GM18861 (cell line): ENCODE data around the gene CDK17.
"Not testable (repeated sequence)": the region's sequence is repeated elsewhere in the genome, so short reads cannot be mapped to it uniquely, and the experiment has no call there.

Source experiments
- ATAC-seq: cut with Tn5 transposase; IDR thresholded peaks from one replicate; pipeline ENCODE4 v1.9.1; 2021; ENCODE audit not compliant: unreplicated experiment

CDK17 gene

DNA sequence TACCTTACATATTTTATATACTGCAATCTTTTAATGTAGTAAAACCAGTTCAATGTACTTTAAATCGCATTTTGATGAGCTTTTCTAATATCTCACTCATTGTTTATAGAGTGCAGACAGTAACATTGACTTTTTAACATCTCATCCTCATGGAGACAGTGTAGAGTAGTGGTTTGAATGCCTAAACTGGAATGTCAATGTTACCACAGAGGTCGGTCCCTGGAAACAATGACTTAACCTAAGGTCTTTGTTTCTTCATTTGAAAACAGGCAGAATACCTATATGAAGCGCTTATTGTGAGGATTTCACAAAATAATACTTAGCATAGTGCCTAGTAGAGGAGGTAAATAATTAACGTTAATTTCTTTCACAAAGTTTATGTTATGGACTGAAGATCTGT is 5.0 kb downstream of the CDK17 start:
- ATAC-seq = no peak

DNA sequence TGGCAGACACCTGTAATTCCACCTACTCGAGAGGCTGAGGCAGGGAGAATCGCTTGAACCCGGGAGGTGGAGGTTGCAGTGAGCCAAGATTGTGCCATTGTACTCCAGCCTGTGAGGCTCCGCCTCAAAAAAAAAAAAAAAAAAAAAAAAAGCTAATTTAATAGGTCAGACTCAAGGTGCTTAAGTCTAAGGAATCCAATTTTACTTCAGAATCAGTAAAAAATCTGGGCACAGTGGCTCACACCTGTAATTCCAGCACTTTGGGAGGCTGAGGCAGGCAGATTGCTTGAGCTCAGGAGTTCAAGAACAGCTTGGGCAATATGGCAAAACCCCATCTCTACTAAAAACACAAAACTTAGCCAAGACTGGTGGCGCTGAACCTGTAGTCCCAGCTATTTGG is 7.0 kb downstream of the CDK17 start:
- not testable (repeated sequence) for ATAC-seq

DNA sequence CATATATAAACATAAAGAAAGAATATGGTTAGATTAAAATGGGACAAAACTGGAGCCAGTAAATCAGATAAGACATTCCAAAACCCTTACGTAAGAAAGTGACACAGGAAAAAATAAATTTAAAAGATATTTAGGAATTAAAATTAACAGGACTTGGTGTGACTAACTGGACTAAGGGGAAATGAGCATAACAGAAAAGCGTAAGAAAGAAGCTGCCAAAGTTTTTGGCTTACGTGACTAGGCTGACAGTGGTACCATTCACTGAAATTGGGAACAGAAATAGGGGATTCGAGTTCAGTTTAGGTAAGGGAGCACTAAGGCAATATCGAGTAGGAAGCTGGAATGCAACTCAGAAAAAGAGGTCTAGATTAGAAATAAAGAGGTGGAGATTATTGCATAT is 7.8 kb downstream of the CDK17 start:
- ATAC-seq = no peak

DNA sequence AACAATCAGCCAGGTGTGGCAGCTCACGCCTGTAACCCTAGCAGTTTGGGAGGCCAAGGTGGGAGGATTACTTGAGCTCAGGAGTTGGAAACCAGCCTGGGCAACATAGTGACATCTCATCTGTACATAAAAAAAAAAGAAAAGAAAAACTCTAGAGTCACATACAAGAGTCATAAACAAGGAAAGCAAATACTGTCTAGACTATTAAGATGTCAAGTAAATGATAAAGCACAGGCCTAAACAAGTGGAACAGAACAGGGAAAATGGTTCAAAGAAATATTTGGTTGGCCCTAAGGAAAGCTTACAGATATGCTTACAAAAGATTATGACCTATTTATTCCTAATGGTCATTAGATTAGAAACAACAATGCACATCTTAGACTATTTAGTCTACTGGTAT is 12.3 kb downstream of the CDK17 start:
- ATAC-seq = no peak

DNA sequence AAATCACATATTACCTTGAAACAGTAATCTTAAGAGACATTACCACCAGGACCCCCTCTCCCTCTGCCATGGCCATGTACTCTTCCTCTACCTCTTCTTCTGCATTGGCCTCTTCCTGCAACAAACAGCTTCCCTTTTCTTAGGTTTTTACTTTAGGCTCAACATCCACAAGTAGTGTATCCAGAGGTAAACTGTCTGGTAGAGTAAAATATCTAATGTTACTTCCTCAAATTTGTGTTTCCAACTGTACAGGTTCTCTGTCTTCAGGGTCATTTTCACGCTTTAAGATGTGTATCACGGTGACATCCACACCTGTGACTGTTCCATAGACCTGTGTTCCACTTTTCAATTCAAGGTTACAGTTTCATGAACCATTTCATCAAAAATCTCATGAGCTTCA is 13.4 kb downstream of the CDK17 start:
- no peak for ATAC-seq

DNA sequence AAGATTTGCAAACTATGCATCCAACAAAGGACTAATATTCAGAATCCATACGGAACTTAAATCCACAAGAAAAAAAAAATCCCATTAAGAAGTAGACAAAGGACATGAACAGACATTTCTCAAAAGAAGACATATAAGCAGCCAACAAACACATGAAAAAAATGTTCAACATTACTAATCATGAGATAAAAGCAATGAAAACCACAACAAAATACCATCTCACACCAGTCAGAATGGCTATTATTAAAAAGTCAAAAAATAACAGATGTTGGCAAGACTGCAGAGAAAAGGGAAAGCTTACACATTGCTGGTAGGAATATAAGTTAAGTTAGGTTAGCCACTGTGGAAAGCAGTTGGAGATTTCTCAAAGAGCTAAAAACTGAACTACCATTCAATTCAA is 16.2 kb downstream of the CDK17 start:
- ATAC-seq = no peak

DNA sequence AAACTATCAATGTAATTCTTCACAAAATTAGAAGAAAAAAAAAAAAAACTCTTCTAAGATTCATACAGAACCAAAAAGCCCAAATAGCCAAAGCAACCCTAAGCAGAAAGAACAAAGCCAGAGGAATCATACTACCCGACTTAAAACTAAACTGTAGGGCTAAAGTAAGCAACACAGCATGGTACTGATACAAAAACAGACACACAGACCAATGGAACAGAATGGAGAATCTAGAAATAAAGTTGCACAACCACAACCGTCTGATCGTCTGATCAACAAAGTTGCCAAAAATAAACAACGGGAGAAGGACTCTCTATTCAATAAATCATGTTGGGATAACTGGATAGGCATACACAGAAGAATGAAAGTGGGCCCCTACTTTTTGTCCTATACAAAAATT is 16.9 kb downstream of the CDK17 start:
- ATAC-seq = no peak

DNA sequence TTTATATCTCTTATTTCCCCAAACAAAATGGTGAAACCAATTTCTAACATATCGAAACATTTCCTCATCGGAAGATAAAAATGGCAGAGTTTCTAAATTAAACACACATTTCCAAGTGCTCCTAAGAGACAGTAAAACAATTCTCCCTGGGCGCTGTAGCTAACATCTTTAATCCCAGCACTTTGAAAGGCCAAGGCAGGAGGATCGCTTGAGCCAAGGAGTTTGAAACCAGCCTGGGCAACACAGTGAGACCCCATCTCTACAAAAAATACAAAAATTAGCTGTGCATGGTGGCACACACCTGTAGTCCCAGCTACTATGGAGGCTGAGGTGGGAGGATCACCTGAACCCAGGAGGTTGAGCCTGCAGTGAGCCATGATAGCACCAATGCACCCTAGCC is 20.5 kb downstream of the CDK17 start:
- not testable (repeated sequence) for ATAC-seq

DNA sequence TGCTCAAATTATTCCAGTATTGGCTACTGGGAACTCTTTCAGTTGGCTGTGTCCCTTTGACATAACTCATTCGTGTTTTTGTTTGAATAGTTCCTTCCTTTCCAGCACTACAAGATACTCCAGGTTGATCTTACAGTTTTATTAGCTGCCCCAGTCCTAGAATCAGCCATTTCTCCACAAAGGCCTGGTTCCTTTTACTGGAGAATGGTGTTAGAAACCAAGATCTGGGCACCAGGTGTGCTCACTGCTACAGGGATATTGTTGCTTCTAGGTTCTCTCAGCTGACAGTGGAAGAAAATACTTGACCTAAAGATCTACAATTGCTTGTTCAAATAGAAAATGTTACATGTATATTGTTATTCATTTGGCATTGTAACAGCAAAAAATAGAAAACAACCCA is 21.9 kb downstream of the CDK17 start:
- no peak for ATAC-seq

DNA sequence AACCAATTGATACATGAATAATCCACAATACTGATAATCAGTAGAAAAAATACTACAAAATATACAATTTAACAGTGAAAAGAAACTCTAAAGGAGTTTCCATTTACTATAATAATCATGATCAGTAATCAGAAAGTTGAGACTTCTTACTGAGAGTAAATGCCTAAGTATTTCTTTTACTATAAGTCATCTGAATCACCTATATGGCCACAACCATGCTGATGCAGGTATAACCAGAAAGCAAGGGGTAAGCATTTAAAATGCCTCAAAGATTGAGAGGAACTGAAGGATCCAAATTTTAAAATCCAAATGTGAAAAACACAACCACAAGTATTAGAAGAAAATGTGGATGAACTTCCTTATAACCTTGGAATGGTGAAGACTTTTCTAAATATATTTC is 23.4 kb downstream of the CDK17 start:
- ATAC-seq = no peak

DNA sequence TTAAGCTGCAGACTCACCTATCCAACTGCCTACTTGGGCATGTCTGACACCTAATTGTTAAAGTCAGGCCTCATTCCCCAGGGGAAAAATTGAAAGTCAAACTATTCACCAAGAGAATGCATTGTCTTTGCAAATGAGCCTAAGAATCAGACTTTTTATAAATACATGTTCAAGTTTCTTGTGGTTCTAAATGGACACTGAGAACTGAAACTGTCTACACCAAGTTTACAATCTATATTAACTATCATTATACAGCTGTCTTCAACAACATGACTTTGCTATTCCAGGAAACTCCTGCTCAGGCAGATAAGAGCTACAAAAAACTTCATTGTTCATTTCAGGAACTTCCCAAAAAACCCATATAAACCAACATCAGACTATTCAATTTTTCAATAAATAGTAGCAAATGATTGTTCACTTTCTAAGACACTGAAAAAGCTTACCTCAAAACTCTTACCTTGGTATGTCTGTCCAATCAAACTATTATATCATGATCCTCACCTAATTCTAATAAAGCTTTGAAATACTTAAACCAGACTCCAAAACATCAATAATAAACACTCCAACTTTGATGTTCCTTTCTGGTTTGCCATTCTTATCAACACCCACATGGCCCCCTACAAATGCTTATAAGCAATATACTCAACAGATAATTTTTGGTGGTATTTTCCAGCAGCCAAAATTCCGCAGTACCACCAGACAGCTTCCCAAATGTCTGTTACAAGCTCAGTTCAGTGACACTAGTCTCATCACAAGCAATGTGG is 24.2 kb downstream of the CDK17 start:
- ATAC-seq = peak; percentile 63

DNA sequence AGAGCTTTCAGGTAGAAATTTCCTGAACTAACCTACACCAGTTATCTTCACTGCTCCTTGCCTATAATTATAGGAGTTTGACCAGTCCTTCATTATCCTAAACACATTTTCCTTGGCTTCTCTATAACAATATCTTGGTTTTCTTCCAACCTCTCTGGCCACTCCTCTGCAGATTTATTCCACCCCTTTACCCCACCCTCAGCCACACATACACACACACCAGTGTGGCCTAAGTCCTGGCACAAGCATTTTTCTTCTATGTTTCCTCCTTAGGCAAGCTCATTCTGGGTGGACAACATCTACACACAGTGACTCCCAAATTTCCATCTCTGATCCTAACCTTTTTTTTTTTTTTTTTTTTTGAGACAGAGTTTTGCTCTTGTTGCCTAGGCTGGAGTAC is 25.1 kb downstream of the CDK17 start:
- no peak for ATAC-seq

DNA sequence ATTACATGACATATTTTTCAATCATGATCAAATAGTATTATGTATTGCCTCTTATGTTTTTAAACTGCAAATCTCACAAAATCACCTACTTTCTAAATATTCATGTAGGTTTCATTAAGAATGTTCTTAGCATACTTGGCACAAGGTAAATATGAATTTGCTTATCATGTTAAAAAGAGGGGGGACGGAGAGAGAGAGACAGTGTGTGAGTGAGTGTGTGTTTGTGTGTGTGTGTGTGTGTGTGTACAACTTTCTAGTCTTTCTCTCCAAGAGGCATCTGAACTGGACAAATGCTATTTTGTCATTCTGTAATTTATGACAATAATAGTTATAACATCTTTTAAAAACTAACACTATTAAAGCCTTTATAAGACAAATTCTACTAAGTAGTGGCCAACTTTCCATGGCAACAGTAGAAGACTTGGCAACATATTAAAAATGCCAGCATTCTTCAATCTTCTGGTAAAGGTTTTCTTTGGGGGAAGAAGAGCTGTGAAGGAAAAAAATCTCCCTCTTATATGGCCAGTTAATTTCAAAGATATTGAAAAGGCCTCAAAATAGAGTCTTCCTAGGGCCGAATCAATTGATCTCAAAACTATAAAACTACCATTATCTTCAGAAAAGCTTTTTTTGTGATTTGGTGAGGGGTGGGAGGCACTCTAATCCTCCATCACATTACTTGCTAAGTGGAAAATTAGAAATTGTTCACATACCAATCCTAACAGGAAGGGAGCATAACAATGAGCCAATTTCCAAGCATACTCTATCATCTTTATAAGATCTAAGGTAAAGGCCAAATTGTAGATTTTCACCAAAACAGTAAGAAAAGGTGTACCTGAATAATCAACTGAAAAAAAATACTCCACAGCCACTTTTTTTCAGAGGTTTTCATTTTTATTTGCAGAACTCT is 28.2 kb downstream of the CDK17 start:
- no peak for ATAC-seq

DNA sequence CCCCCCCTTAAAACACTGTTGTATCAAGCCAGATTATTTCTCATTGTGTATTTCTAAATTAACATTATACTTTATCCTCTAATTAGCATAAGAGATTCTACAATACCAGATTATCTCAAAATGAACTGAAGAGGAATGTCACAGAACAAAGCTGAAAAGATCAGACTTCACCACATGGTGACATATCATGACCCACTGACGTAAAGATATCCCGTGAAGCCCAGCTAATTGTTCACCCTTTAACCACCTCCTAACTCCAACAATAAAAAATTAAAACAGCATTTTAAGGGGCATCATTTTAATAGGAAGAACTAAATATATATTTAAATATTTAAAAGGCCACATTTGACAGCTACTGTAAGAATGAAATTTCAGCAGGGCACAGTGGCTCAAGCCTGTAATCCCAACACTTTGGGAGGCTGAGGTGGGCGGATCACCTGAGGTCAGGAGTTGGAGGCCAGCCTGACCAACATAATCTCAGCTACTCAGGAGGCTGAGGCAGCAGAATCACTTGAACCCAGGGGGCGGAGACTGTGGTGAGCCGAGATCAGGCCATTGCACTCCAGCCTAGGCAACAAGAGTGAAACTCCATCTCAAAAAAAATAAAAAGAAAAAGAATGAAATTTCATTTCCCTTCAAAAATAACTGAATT is 29.0 kb downstream of the CDK17 start:
- no peak for ATAC-seq

DNA sequence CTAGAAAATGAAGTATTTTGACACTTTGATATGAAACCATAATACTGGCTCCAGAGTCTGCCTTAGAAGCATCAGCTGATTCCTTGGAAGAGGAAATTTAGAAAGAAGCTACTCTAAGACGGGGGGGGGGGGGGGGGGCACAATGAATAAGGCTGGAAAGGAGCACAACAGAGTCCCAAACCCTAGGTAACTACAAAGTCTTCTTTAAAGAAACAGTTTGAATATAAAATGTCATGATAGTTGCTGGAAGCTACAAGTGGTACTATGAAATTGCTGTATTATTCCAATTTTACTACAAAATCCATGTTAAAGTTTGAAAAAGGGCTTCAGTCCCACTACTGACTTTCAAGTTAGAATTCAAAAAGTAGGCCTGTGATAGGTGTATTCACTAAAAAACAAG is 31.6 kb downstream of the CDK17 start:
- ATAC-seq = no peak

DNA sequence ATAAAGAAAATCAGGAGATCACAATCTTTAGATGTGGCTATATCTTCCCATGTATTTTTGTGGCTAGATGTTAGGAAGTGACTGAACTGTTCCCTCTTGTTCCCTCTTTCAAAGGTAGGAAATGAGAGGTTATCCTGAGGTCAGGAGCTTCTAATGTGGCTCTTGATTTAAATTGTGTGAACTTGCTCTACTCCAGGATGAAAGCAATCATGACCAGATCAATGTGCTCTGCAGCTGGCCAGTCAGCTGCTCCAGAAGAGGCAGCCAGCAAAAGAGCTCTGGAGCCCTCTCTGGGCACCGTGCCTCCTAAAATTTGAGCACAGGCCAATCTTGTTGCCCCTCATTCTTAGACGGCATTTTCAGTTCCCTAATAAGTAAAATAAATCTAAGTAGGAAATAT is 32.0 kb downstream of the CDK17 start:
- no peak for ATAC-seq

DNA sequence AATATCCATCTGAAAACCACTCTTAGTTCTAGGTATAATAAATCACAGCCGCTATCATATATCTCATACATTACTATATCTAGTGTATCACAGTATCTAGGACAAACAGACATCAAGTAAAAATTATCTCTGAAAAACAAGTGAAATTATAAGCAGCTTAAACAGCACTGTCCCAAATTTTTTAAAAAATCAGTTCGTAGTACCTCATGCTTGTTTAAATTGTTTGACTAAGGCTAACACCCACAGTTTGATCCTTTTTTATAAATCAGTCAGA is 33.9 kb downstream of the CDK17 start:
- ATAC-seq = no peak

DNA sequence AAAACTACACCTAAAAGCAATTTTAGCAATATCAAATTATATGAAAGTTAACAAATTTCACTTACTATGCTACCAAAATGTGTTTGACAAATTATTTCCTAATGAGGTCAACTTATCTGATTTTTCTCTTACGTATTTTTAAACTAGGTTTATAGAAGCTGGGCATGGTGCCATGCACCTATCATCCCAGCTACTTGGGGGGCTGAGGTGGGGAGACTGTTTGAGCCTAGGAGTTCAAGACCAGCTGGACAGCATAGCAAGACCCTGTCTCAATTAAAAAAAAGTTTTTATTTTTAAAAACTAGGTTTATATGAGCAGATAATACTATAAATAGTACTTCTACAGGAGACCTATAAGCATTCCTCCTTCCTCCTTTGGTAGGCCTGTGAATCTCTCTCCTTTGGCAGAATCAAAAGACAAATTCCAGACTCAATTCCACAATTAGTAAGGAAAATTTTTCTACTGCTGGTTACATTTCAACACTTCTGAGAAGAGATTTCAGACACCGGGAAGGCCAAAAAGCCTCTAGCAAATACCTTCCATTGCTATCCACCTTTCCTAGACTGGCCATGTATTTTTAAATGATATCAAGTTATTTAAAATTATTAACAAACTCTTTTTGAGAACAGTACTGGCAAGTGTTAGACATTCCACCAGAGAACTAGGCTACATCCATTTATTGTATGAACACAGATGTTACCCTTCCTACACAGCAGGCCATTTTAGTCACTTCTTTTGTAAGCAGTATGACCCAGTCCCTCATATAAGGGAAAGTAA is 34.4 kb downstream of the CDK17 start:
- no peak for ATAC-seq

DNA sequence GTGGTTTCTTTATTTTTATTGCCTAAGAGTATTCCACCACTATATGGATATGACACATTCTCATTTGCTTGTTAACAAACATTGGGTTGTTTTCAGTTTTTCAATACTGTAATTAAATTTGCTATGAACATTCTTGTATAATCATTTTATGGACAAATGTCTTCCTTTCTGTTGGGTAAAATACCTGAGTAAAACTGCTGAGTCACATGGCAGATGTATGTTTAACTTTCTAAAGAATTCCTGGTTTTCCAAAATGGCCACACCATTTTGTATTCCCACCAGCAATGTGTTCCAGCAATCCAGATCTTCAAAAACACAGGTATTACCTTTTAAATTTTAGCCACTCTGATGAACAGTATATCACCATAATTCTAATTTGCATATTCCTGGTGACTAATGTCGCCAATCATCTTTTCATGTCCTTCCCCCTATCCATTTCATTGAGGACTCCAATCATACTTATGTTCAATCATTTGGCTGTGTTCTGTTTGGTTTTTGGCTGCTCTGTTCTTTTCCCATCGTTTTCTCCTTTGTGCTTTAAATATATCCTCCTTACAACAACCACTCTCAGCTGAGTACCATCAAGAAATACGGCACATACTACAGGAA is 36.0 kb downstream of the CDK17 start:
- no peak for ATAC-seq

DNA sequence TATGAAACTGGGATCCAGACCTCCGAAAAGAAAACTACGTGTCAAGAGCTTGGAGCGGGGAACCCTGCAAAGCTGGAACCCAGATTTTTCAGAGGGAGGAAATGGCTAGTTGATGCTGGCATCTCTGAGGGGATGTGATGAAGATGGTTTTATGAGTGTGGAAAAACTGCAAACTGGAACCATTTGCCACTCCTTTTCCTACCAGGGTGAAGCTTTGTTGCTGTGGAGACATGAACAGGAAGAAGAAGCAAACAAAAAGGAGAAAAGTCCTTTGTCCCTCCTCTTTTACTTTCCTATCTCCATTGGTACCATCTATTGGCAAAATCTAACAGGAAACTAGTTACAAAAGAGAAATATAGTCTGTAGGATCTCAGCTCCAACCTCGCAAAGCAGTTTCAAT is 39.2 kb downstream of the CDK17 start:
- no peak for ATAC-seq

DNA sequence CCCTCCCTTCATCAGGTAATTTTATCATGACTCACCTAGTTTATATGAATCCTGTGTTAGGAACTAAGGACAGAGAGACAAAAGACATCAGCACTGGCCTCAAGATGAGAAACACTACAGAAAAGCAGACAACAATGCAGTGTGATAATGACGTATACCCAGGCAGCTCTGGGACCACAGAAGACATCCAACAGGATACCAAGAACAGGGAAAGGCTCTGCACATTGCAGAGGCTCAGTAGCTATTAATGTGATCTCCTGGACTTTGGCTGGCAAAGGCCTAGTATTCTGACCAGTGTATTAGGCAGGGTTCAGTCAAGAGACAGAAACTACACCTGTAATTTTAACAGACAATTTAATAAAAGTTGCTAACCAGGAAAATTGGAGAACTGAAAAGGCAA is 39.7 kb downstream of the CDK17 start:
- no peak for ATAC-seq
